Smooth muscle cell (in vitro differentiated cells): ENCODE data around the gene TICAM2. TPM values are rescaled to one million over a fixed set of nuclear protein-coding genes. Genes with fewer than 3 reads are reported as not detected.
A peak's percentile ranks its signal among the peaks of the same experiment; 100 is the strongest.

ENCODE experiments used
- DNase-seq: peaks from one replicate; lab custom pipeline; 2025; ENCODE audit not compliant: unreplicated experiment; lab: John Stamatoyannopoulos, UW
- H2AFZ ChIP-seq: fragments of 200-600 bp; sonication (generic); 2 replicates; pipeline ENCODE4 v1.6.0; 2016; ENCODE audit warnings: antibody characterized with exemption, low read depth, mild to moderate bottlenecking
- H3F3A ChIP-seq: fragments of 200-600 bp; sonication (generic); 2 replicates; pipeline ENCODE4 v1.6.0; 2017; ENCODE audit warnings: antibody characterized with exemption, low read depth
- H3K27ac ChIP-seq: fragments of 200-600 bp; sonication (generic); 2 replicates; pipeline ENCODE4 v1.5.1; 2016; ENCODE audit warnings: low read depth, mild to moderate bottlenecking
- H3K27me3 ChIP-seq: fragments of 200-600 bp; sonication (generic); 2 replicates; pipeline ENCODE4 v1.6.1; 2016; ENCODE audit warnings: low read depth, mild to moderate bottlenecking
- H3K36me3 ChIP-seq: fragments of 200-600 bp; sonication (generic); 2 replicates; pipeline ENCODE4 v1.5.1; 2016; ENCODE audit warnings: low read depth
- H3K4me1 ChIP-seq: fragments of 200-600 bp; sonication (generic); 2 replicates; pipeline ENCODE4 v1.5.1; 2016; ENCODE audit warnings: low read depth
- H3K4me2 ChIP-seq: fragments of 200-600 bp; sonication (generic); 2 replicates; pipeline ENCODE4 v1.6.0; 2016; ENCODE audit warnings: mild to moderate bottlenecking
- H3K4me3 ChIP-seq: fragments of 200-600 bp; sonication (generic); 2 replicates; pipeline ENCODE4 v1.5.1; 2016; ENCODE audit warnings: mild to moderate bottlenecking
- H3K79me2 ChIP-seq: fragments of 200-600 bp; sonication (generic); 2 replicates; pipeline ENCODE4 v1.6.0; 2016; ENCODE audit warnings: low read depth, mild to moderate bottlenecking
- H3K9ac ChIP-seq: fragments of 200-600 bp; sonication (generic); 2 replicates; pipeline ENCODE4 v1.6.0; 2016; ENCODE audit warnings: low read depth
- H3K9me3 ChIP-seq: fragments of 200-600 bp; sonication (generic); replicated peaks from 2 replicates; pipeline ENCODE4 v1.5.1; 2016; ENCODE audit warnings: low read depth
- H4K20me1 ChIP-seq: fragments of 200-600 bp; sonication (generic); 2 replicates; pipeline ENCODE4 v1.6.0; 2016; ENCODE audit warnings: low read depth
- WGBS: methylation state at CpG from one replicate; pipeline ENCODE4 v1.1.7; 2016; ENCODE audit warnings: low lambda C conversion rate; 5-methylcytosine and 5-hydroxymethylcytosine counted together
- polyA plus RNA-seq: library from polyadenylated mRNA; unstranded; fragments of >200 nt; fragmentation: Nextera tagmentation; extraction: Ambion mirVana; gene quantifications from 2 replicates; pipeline ENCODE4 v1.2.1, GENCODE V29; 2016
- total RNA-seq: library from RNA; depleted of rRNA; stranded (reverse); fragments of >200 nt; gene quantifications from 2 replicates; pipeline ENCODE4 v1.2.3, GENCODE V29; 2014
- TF ChIP-seq, protein P1 (sequence below): fragments of 200-600 bp; sonication (generic); IDR thresholded peaks from 2 replicates; pipeline ENCODE4 v1.5.1; 2017; ENCODE audit warnings: borderline replicate concordance, mild to moderate bottlenecking, antibody characterized with exemption; ENCODE audit not compliant: insufficient read depth, poor library complexity, severe bottlenecking

TICAM2 gene
- total and polyA plus RNA-seq, 2 experiments from 2014 or later, result 11.5 to 13.3 TPM

- no peak for DNase-seq
- 75% methylated on average over 3 of the region's 3 CpGs for WGBS
Measured at GRCh38 chr5:115530426-115530825, 71.9 kb downstream of the TICAM2 start.

More at GRCh38 chr5:115530426-115530825, 71.9 kb downstream of the TICAM2 start:
- H3K9ac ChIP-seq, result no peak overlapping the region
- TF ChIP-seq, protein P1, sequence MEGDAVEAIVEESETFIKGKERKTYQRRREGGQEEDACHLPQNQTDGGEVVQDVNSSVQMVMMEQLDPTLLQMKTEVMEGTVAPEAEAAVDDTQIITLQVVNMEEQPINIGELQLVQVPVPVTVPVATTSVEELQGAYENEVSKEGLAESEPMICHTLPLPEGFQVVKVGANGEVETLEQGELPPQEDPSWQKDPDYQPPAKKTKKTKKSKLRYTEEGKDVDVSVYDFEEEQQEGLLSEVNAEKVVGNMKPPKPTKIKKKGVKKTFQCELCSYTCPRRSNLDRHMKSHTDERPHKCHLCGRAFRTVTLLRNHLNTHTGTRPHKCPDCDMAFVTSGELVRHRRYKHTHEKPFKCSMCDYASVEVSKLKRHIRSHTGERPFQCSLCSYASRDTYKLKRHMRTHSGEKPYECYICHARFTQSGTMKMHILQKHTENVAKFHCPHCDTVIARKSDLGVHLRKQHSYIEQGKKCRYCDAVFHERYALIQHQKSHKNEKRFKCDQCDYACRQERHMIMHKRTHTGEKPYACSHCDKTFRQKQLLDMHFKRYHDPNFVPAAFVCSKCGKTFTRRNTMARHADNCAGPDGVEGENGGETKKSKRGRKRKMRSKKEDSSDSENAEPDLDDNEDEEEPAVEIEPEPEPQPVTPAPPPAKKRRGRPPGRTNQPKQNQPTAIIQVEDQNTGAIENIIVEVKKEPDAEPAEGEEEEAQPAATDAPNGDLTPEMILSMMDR, result no peak
- no peaks in the 10 kb centered on the region for H3K36me3 ChIP-seq
- H3F3A ChIP-seq, result no peaks in the 10 kb centered on the region
- no peaks in the 10 kb centered on the region for H3K27me3 ChIP-seq
- no peak overlapping the region for H2AFZ ChIP-seq
- H3K4me3 ChIP-seq, result no peak overlapping the region
- H3K4me2 ChIP-seq, result peak overlapping the region; percentile 38
- peaks cover 23% of the 10 kb centered on the region for H3K4me1 ChIP-seq
- H3K9me3 ChIP-seq, result no peaks in the 10 kb centered on the region
- H3K27ac ChIP-seq, result no peak overlapping the region
- peaks cover 99% of the 10 kb centered on the region for H4K20me1 ChIP-seq
- H3K79me2 ChIP-seq, result peaks cover 96% of the 10 kb centered on the region

Other genes with a start within 250 kb of the TICAM2 start
- gene FEM1C, start 57.7 kb downstream of the TICAM2 start, total RNA-seq, result 31.7 and 35.7 TPM in 2 replicates
- 5.9 and 7.8 TPM in 2 replicates for gene FEM1C, start 57.7 kb downstream of the TICAM2 start, polyA plus RNA-seq
- gene TMED7, start 23.6 kb upstream of the TICAM2 start, total RNA-seq, result 236 and 293 TPM in 2 replicates
- gene TMED7, start 23.6 kb upstream of the TICAM2 start, polyA plus RNA-seq, result 71.5 and 91.5 TPM in 2 replicates
- 26.3 and 60.8 TPM in 2 replicates for gene CDO1, start 214.2 kb upstream of the TICAM2 start, total RNA-seq
- 27.2 and 48.4 TPM in 2 replicates for gene CDO1, start 214.2 kb upstream of the TICAM2 start, polyA plus RNA-seq
- 58.6 and 106 TPM in 2 replicates for gene ATG12, start 239.1 kb upstream of the TICAM2 start, total RNA-seq
- gene ATG12, start 239.1 kb upstream of the TICAM2 start, polyA plus RNA-seq, result 128 and 139 TPM in 2 replicates
- 130 and 224 TPM in 2 replicates for gene AP3S1, start 239.5 kb upstream of the TICAM2 start, total RNA-seq
- 180 and 191 TPM in 2 replicates for gene AP3S1, start 239.5 kb upstream of the TICAM2 start, polyA plus RNA-seq